K562 (cell line): Measurements from ENCODE around the gene OR8A1. TPM values are rescaled to one million over a fixed set of nuclear protein-coding genes. Genes with fewer than 3 reads are reported as not detected.

Experiments
- ATAC-seq: fragments of 200-7000 bp; cut with Tn5 transposase; 3 replicates; pipeline ENCODE4 v1.9.1; 2020; ENCODE audit warnings: moderate library complexity
- BruUV-seq: library from RNA; stranded (reverse); fragments of 400-500 nt; replicated peaks from 2 replicates; lab custom pipeline; 2021; lab: Mats Ljungman, UMichigan
- CTCF ChIA-PET: fragments of 300-600 bp; formaldehyde crosslinking; extraction: SDS; loops from one replicate; lab custom pipeline; 2021; ENCODE audit warnings: low intra/inter-chr PET ratio; lab: Yijun Ruan, JAX
- POLR2A ChIA-PET: fragments of 300-600, 350-650 bp; sonication (Branson Sonifier 250); formaldehyde crosslinking; extraction: SDS; loops from one replicate; lab custom pipeline; 2021; ENCODE audit warnings: antibody characterized with exemption, inconsistent platforms; lab: Yijun Ruan, JAX
- DNase-seq, 4 experiments: peaks; one replicate each; pipeline versions ENCODE4 v3.0.0 to v3.0.0-alpha.2; 2011 to 2018; ENCODE audit warnings: low spot score in 3 of 4, mixed read lengths in 3 of 4; ENCODE audit errors: extremely low read depth in 1 of 4
- FAIRE-seq: peaks from 2 replicates; lab custom pipeline; 2011; peaks lifted over from hg19 to GRCh38; lab: Jason Lieb, UNC
- H2AFZ ChIP-seq: 2 replicates; pipeline ENCODE4 v1.6.0; 2011; ENCODE audit warnings: low read depth, low read length, control low read depth, inconsistent platforms
- H3K27ac ChIP-seq: fragments of 200-600 bp; 3 replicates; pipeline ENCODE4 v1.8.0; 2011; ENCODE audit warnings: low read depth, mild to moderate bottlenecking, control low read depth, inconsistent platforms, low read length, moderate library complexity, mixed read lengths; ENCODE audit errors: extremely low read depth
- H3K27me3 ChIP-seq, 2 experiments: fragments of 300-600 bp in 1 of 2; 2 replicates in 1 of 2; 3 replicates in 1 of 2; pipeline versions ENCODE4 v1.6.0 to v1.8.0; 2011; ENCODE audit warnings: inconsistent platforms in 2 of 2, low read length in 2 of 2, mild to moderate bottlenecking in 1 of 2, mixed read lengths in 1 of 2, moderate library complexity in 1 of 2; ENCODE audit not compliant: control insufficient read depth in 2 of 2, insufficient read depth in 2 of 2
- H3K36me3 ChIP-seq: fragments of 300-600 bp; 3 replicates; pipeline ENCODE4 v1.8.0; 2011; ENCODE audit warnings: mild to moderate bottlenecking, low read length, inconsistent platforms; ENCODE audit not compliant: control insufficient read depth, insufficient read depth
- H3K4me1 ChIP-seq, 2 experiments: fragments of 200-600 bp in 1 of 2; replicated peaks in 1 of 2; 2 replicates in 1 of 2; 3 replicates in 1 of 2; pipeline versions ENCODE4 v1.5.1 to v1.8.0; 2011; ENCODE audit warnings: inconsistent platforms in 2 of 2, low read length in 2 of 2, mild to moderate bottlenecking in 1 of 2, mixed read lengths in 1 of 2, moderate library complexity in 1 of 2; ENCODE audit not compliant: control insufficient read depth in 2 of 2, insufficient read depth in 2 of 2
- H3K4me2 ChIP-seq: 2 replicates; pipeline ENCODE4 v1.6.1; 2011; ENCODE audit warnings: low read length, control low read depth, inconsistent platforms, mixed read lengths; ENCODE audit not compliant: insufficient read depth
- H3K4me3 ChIP-seq: fragments of 200-600 bp; sonication (generic), shearing (Covaris generic); 2 replicates; pipeline ENCODE4 v1.5.1; 2016; ENCODE audit warnings: control low read depth, inconsistent platforms
- H3K79me2 ChIP-seq: fragments of 200-600 bp; 3 replicates; pipeline ENCODE4 v1.8.0; 2011; ENCODE audit warnings: low read length, inconsistent platforms; ENCODE audit not compliant: control insufficient read depth, insufficient read depth
- H3K9ac ChIP-seq, 2 experiments: 2 replicates each; pipeline versions ENCODE4 v1.6.0 to v1.6.1; 2011; ENCODE audit warnings: low read depth in 2 of 2, low read length in 2 of 2, control low read depth in 1 of 2, inconsistent platforms in 1 of 2, mild to moderate bottlenecking in 1 of 2, mixed read lengths in 1 of 2; ENCODE audit not compliant: insufficient read depth in 1 of 2
- H3K9me1 ChIP-seq: one replicate; pipeline ENCODE4 v1.6.0; 2011; ENCODE audit warnings: inconsistent platforms, mild to moderate bottlenecking, low read length, moderate library complexity; ENCODE audit not compliant: control insufficient read depth, insufficient read depth
- H3K9me3 ChIP-seq: replicated peaks from 2 replicates; pipeline ENCODE4 v1.5.1; 2011; ENCODE audit warnings: low read depth, low read length, inconsistent platforms; ENCODE audit not compliant: control insufficient read depth, insufficient read depth
- H4K20me1 ChIP-seq: replicated peaks from 2 replicates; pipeline ENCODE4 v1.6.1; 2011; ENCODE audit warnings: low read length, inconsistent platforms, mixed read lengths; ENCODE audit not compliant: control insufficient read depth, insufficient read depth
- BRD4 ChIP-seq: fragments of 200-600 bp; sonication (generic); IDR thresholded peaks from 2 replicates; pipeline ENCODE4 v1.6.1; 2017; ENCODE audit warnings: inconsistent platforms
- CBX5 ChIP-seq: IDR thresholded peaks from 2 replicates; pipeline ENCODE4 v1.6.1; 2014; ENCODE audit warnings: low read depth, borderline replicate concordance
- CREM ChIP-seq: IDR thresholded peaks from 2 replicates; pipeline ENCODE4 v1.6.1; 2014; ENCODE audit warnings: antibody characterized with exemption, low read depth
- ELF1 ChIP-seq: fragments of 200-800 bp; sonication (Bioruptor generic); IDR thresholded peaks from 2 replicates; pipeline ENCODE4 v1.6.1; 2016; ENCODE audit warnings: missing genetic modification characterization, missing compliant biosample characterization
- GTF2E2 ChIP-seq: fragments of 200-800 bp; sonication (Bioruptor generic); IDR thresholded peaks from 2 replicates; pipeline ENCODE4 v1.6.1; 2016; ENCODE audit warnings: missing genetic modification characterization, missing compliant biosample characterization
- MEIS2 ChIP-seq: fragments of 450-650 bp; IDR thresholded peaks from 2 replicates; pipeline ENCODE4 v1.6.1; 2014; ENCODE audit warnings: mild to moderate bottlenecking; ENCODE audit not compliant: partially characterized antibody
- NCOA2 ChIP-seq, 2 experiments: fragments of 450-650 bp; IDR thresholded peaks; 2 replicates each; pipeline ENCODE4 v1.6.1; 2018; ENCODE audit warnings: mild to moderate bottlenecking in 2 of 2, moderate library complexity in 1 of 2; ENCODE audit not compliant: partially characterized antibody in 2 of 2
- STAG1 ChIP-seq: sonication (generic); formaldehyde crosslinking; IDR thresholded peaks from 2 replicates; pipeline ENCODE4 v1.5.0; 2020; ENCODE audit warnings: missing genetic modification reagents, borderline replicate concordance
- TAF1 ChIP-seq: IDR thresholded peaks from 2 replicates; pipeline ENCODE4 v1.6.1; 2011; ENCODE audit warnings: mild to moderate bottlenecking, low read length, moderate library complexity; ENCODE audit not compliant: insufficient read depth, control insufficient read depth, severe bottlenecking; ENCODE audit errors: extremely low read depth
- TAF7 ChIP-seq: fragments of 450-650 bp; IDR thresholded peaks from 2 replicates; pipeline ENCODE4 v1.6.1; 2016; ENCODE audit warnings: missing genetic modification characterization, missing compliant biosample characterization
- ZNF134 ChIP-seq: fragments of 250-450 bp; sonication (Bioruptor Pico); conservative IDR thresholded peaks from 2 replicates; pipeline ENCODE4 v1.4.0; 2020
- ZNF282 ChIP-seq: sonication (generic); formaldehyde crosslinking; IDR thresholded peaks from 2 replicates; pipeline ENCODE4 v1.8.1; 2023; ENCODE audit warnings: missing genetic modification reagents
- WGBS: fragments of 100-300 bp; shearing (Covaris generic); methylation state at CpG from one replicate; pipeline ENCODE4 v1.1.6; 2016; ENCODE audit warnings: low coverage, mixed read lengths; ENCODE audit not compliant: insufficient coverage; ENCODE audit errors: missing lambda C conversion rate; 5-methylcytosine and 5-hydroxymethylcytosine counted together
- in situ Hi-C: fragments of 300-500 bp; cut with MboI; formaldehyde crosslinking; loops from 4 replicates; pipeline ENCODE4 v1.15.0; 2018; ENCODE audit warnings: inconsistent platforms, mixed read lengths
- intact Hi-C: fragments of 100-400 bp; cut with micrococcal nuclease; formaldehyde crosslinking; loops from 2 replicates; pipeline ENCODE4 v1.14.2; 2022
- polyA plus RNA-seq, 8 experiments: library from polyadenylated mRNA; depleted of rRNA in 4 of 8; stranded (reverse) in 5 of 8; unstranded in 3 of 8; fragments of >200 nt; fragmentation: Nextera tagmentation in 2 of 8; fragmentation: Illumina TruSeq in 1 of 8; extraction: Ambion mirVana in 2 of 8; extraction: Trizol in 1 of 8; gene quantifications; 2 replicates each; pipeline versions ENCODE4 v1.2.1 to v1.2.3, GENCODE V29; 2011 to 2014; ENCODE audit warnings: inconsistent platforms in 1 of 8, missing spikeins in 1 of 8
- total RNA-seq, 7 experiments: library from RNA; depleted of rRNA in 6 of 7; stranded (reverse); fragments of >200 nt in 6 of 7; fragmentation: Illumina TruSeq in 2 of 7; extraction: Trizol in 2 of 7; gene quantifications; 2 replicates each; pipeline versions ENCODE4 v1.2.1 to v1.2.3, GENCODE V29; 2011 to 2021; ENCODE audit warnings: low replicate concordance in 1 of 7
- TF ChIP-seq, protein P1 (sequence below): fragments of 250-450 bp; sonication (Bioruptor Pico); IDR thresholded peaks from 2 replicates; pipeline ENCODE4 v1.5.0; 2021; ENCODE audit warnings: mild to moderate bottlenecking, moderate library complexity
- TF ChIP-seq, protein P2 (sequence below): sonication (generic); formaldehyde crosslinking; IDR thresholded peaks from 2 replicates; pipeline ENCODE4 v1.9.0; 2022; ENCODE audit warnings: mild to moderate bottlenecking, missing genetic modification reagents
- TF ChIP-seq, protein P3 (sequence below): fragments of 450-650 bp; formaldehyde crosslinking; IDR thresholded peaks from 2 replicates; pipeline ENCODE4 v1.4.0; 2022; ENCODE audit warnings: mild to moderate bottlenecking, moderate library complexity
- TF ChIP-seq, protein P4 (sequence below): fragments of 450-650 bp; conservative IDR thresholded peaks from 2 replicates; pipeline ENCODE4 v1.6.1; 2016; ENCODE audit warnings: missing genetic modification characterization, low read depth, mild to moderate bottlenecking, control low read depth, missing compliant biosample characterization

The OR8A1 gene
- total and polyA plus RNA-seq, 9 of the 15 experiments (the other 6 are each of a cell fraction or from before 2014, with no cell fraction given), result 0.27 to 2.7 (median 1.4) TPM

DNA sequence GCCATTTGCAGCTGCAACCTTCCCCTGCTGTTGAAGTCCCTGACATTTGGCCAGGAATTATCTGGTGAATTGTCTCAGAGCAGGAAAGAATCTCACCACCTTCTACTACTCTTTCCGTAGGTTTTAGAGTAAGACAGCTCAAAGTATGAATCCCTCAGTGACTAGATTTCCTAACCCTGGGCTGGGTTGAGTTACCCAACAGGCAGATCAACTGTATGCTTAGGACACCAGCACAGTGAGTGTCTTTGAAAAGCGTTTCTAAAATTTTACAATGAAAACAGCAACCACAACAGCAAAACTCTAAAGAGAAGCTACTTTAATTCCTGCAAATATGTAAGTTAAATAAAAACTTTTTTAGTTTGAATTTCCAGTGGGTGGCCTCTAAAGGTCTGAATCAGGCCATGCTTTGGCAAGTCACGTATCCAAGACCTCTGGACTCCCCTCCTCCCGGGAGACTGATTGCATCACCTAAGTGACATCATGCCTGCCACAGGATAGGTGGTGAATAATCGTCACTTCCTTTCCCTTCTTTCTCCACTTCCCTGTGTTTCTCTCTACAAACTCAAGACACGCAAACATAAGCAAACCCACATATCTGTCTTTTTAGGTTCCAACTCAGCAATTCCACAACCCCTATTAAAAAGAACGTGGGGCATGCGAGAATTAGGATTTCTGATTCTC lies 34.1 kb upstream of the OR8A1 start:
- ChIA-PET POLR2A (no interaction called here), CTCF (no interaction called here)
- no TSS peak for BruUV-seq
- Histone ChIP-seq H3K4me1 (peaks cover 0 to 22% of the 10 kb centered on the region in 2 experiments; a peak in 4 of 5 replicates), H3K4me2 (no peak overlapping the region), H3K36me3 (no peaks in the 10 kb centered on the region), H3K9ac (no peak overlapping the region), H3K79me2 (no peaks in the 10 kb centered on the region), H2AFZ (peak overlapping the region; percentile 53; the same call in 1 of the 2 replicates), H3K9me1 (no peaks in the 10 kb centered on the region), H3K9me3 (no peaks in the 10 kb centered on the region), H4K20me1 (no peaks in the 10 kb centered on the region), H3K4me3 (no peak overlapping the region), H3K27me3 (no peaks in the 10 kb centered on the region), H3K27ac (peak overlapping the region; percentile 26; the same call in 1 of the 3 replicates)
- FAIRE-seq, result no peak
- intact Hi-C loops, result loop anchor here (1.0 kb wide), 1 partner anchor 119 kb away; no protein-coding TSS in a partner anchor
- ATAC-seq, result peak; percentile 56
- WGBS, result 54% methylated on average over 8 of the region's 8 CpGs
- in situ Hi-C loops, result no loop called here
- peak in 1 of 4 experiments; percentile 16 for DNase-seq
- TF ChIP-seq, protein P1, sequence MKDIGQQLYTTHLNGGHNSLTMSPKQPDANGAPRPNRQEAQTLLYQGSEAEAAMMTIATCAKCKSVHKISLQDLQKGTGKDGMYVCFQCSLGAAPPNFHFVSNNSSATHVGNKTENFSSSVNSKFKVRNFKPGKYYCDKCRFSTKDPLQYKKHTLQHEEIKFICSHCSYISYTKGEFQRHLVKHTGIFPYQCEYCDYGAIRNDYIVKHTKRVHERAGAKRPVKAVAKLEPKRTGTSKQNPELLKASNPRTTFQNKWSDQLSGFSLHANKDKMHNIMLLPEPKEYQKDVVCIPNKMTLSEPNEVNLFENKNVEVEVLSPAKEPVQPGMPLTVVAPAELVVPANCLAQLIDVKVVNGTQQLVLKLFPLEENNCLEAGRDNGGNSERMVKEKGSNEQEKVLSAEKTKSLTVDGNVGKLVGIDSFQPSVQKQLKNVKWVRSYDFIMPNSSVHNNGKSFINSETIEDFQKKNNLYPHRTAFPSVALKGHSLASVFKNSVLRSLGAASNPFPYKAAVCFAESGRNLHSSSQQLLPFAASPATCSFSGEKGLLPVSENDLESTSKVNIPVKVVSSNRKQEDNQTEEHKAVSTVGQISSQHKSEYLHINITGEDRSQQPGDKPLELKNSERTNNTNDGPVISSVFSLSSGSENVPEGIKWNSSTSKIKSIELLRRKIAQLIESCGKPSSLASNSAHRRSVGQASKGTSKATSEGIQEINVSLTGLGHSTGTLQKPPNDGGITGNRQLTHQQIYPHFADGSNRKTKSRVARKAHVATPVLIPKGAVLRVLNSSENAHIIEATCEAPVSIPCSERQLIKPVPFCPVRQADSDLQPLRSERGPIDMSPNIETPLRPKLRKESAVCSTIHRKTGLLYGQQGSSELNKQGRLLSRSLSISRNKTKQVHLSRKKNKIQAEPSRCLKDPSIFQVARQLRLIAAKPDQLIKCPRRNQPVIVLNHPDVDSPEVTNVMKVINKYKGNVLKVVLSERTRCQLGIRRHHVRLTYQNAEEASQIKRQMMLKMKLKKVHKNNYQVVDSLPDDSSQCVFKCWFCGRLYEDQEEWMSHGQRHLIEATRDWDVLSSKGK (CRISPR knock-in tag), result no peak
- TF ChIP-seq, protein P2, sequence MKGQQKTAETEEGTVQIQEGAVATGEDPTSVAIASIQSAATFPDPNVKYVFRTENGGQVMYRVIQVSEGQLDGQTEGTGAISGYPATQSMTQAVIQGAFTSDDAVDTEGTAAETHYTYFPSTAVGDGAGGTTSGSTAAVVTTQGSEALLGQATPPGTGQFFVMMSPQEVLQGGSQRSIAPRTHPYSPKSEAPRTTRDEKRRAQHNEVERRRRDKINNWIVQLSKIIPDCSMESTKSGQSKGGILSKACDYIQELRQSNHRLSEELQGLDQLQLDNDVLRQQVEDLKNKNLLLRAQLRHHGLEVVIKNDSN (CRISPR knock-in tag), result no peak
- TF ChIP-seq TAF7 (no peak), NCOA2 (IDR thresholded peaks at IDR 0.05; ENCODE audit: partially characterized antibody in 2 of 2) (no peak), ZNF282 (CRISPR knock-in tag) (no peak), BRD4 (0 out of 2 replicates have a peak, but pooled peaks have one; percentile 34), CBX5 (no peak), CREM (peak; percentile 89), GTF2E2 (tag) (no peak), TAF1 (no peak), ELF1 (tag) (no peak), MEIS2 (no peak), STAG1 (CRISPR knock-in tag) (no peak), ZNF134 (CRISPR knock-in tag) (no peak)
- TF ChIP-seq, protein P3, sequence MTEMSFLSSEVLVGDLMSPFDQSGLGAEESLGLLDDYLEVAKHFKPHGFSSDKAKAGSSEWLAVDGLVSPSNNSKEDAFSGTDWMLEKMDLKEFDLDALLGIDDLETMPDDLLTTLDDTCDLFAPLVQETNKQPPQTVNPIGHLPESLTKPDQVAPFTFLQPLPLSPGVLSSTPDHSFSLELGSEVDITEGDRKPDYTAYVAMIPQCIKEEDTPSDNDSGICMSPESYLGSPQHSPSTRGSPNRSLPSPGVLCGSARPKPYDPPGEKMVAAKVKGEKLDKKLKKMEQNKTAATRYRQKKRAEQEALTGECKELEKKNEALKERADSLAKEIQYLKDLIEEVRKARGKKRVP (CRISPR knock-in tag), result peak; percentile 68; the same call in 1 of the 2 replicates
- TF ChIP-seq, protein P4, sequence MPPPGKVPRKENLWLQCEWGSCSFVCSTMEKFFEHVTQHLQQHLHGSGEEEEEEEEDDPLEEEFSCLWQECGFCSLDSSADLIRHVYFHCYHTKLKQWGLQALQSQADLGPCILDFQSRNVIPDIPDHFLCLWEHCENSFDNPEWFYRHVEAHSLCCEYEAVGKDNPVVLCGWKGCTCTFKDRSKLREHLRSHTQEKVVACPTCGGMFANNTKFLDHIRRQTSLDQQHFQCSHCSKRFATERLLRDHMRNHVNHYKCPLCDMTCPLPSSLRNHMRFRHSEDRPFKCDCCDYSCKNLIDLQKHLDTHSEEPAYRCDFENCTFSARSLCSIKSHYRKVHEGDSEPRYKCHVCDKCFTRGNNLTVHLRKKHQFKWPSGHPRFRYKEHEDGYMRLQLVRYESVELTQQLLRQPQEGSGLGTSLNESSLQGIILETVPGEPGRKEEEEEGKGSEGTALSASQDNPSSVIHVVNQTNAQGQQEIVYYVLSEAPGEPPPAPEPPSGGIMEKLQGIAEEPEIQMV (tag), result no peak
